ENCODE measurements around the gene ANO7. TPM values are rescaled to one million over a fixed set of nuclear protein-coding genes. Genes with fewer than 3 reads are reported as not detected.

The ANO7 gene
- total RNA-seq, 1 experiment from 2014 or later: 5.2 TPM

DNA sequence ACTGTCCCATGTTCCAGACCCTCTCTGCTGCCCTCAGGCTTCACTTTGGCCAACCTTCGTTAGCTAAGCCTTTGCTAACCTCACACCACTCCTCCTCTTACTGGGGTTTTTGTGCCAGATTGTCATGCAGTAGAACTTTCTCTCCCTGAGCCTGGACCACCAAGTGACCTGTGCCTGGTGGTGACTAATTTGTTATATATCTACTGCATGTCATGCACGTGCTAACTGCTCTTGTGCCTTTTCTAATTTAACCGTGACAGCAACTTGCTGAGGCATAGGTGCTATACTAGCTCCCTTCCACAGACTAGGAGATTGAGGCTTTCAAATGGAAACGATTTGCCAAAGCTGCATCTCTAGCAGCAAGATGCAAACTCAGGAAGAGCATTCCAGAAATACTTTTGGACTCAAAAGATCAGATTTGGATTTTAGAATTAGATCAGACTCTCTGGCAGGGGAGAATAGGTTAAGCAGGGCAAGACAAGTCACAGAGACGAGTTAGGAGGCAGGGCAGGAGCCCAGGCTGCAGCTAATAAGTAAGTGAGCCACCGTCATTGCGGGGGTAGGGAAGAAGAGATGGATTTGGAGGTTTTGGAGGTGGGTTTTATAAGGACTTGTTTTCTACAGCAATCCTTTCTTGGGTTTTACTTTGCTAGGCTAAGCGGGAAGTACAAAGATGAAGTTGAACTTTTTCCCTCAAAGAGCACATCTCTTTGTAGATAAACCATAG, 36.4 kb upstream of the ANO7 start:
- Histone ChIP-seq H2BK12ac (ENCODE audit: insufficient read length, low read depth, low read length) (no peak overlapping the region), H4K5ac (ENCODE audit: insufficient read length, low read depth, low read length) (no peak overlapping the region), H3K27ac (ENCODE audit: insufficient read length, low read depth, low read length) (no peak overlapping the region), H4K20me1 (ENCODE audit: control insufficient read depth, insufficient read depth, insufficient read length) (no peaks in the 10 kb centered on the region), H3K23me2 (ENCODE audit: insufficient read length, low read depth, low read length, poor library complexity, severe bottlenecking) (peaks cover 10% of the 10 kb centered on the region), H2BK15ac (ENCODE audit: low read depth, low read length) (no peak overlapping the region), H2BK20ac (ENCODE audit: low read depth, low read length, poor library complexity, severe bottlenecking) (no peak overlapping the region), H3K79me2 (ENCODE audit: insufficient read depth, low read length) (no peaks in the 10 kb centered on the region), H3T11ph (ENCODE audit: low read length) (no peak overlapping the region), H3K23ac (ENCODE audit: insufficient read length, low read depth, low read length) (no peak overlapping the region), H3K27me3 (ENCODE audit: insufficient read depth, low read length) (no peaks in the 10 kb centered on the region), H3K18ac (ENCODE audit: insufficient read length, low read depth, low read length) (no peak overlapping the region), H3K9ac (ENCODE audit: extremely low read depth, insufficient read length, low read length) (no peak overlapping the region), H3K4me2 (ENCODE audit: insufficient read depth, insufficient read length, low read length) (no peak overlapping the region), H4K8ac (replicated peaks; ENCODE audit: insufficient read length, low read depth, low read length) (no peak overlapping the region), H4K91ac (ENCODE audit: insufficient read length, low read depth, low read length) (no peak overlapping the region), H3K9me3 (ENCODE audit: control insufficient read depth, low read depth, low read length) (no peaks in the 10 kb centered on the region), H2BK5ac (ENCODE audit: insufficient read length, low read length) (no peak overlapping the region), H2BK120ac (ENCODE audit: low read depth, low read length, poor library complexity, severe bottlenecking) (no peak overlapping the region), H3K4me1 (ENCODE audit: insufficient read depth, low read length) (peaks cover 14% of the 10 kb centered on the region; the same call in 1 of the 2 replicates), H3K79me1 (ENCODE audit: insufficient read depth, low read depth, low read length, poor library complexity, severe bottlenecking) (no peaks in the 10 kb centered on the region), H3K56ac (ENCODE audit: insufficient read length, low read depth, low read length) (no peak overlapping the region), H3K4ac (ENCODE audit: low read depth, low read length) (no peak overlapping the region), H3K14ac (ENCODE audit: insufficient read depth, low read length) (no peak overlapping the region), H2AFZ (ENCODE audit: low read length) (no peak overlapping the region), H2AK5ac (ENCODE audit: insufficient read length, low read length) (no peak overlapping the region)
- H3K9me3 Mint-ChIP-seq: no peaks in the 10 kb centered on the region; a peak in 1 of 5 replicates
- peak overlapping the region; percentile 87 to 95 for H3K4me3 Mint-ChIP-seq
- TF ChIP-seq, protein P1, sequence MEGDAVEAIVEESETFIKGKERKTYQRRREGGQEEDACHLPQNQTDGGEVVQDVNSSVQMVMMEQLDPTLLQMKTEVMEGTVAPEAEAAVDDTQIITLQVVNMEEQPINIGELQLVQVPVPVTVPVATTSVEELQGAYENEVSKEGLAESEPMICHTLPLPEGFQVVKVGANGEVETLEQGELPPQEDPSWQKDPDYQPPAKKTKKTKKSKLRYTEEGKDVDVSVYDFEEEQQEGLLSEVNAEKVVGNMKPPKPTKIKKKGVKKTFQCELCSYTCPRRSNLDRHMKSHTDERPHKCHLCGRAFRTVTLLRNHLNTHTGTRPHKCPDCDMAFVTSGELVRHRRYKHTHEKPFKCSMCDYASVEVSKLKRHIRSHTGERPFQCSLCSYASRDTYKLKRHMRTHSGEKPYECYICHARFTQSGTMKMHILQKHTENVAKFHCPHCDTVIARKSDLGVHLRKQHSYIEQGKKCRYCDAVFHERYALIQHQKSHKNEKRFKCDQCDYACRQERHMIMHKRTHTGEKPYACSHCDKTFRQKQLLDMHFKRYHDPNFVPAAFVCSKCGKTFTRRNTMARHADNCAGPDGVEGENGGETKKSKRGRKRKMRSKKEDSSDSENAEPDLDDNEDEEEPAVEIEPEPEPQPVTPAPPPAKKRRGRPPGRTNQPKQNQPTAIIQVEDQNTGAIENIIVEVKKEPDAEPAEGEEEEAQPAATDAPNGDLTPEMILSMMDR (conservative IDR thresholded peaks at IDR 0.05): no peak
- WGBS (ENCODE audit: extremely low coverage, insufficient read length, low lambda C conversion rate): no CpG with 5 or more reads among the region's 8 CpGs
- H3K27ac Mint-ChIP-seq: no peak overlapping the region
- peaks cover 0 to 14% (median 6%) of the 10 kb centered on the region in 3 experiments; a peak in 5 of 7 replicates for H3K36me3 Mint-ChIP-seq (ENCODE audit: insufficient read depth in 1 of 3, low read depth in 3 of 3)
- peaks cover 33 to 36% of the 10 kb centered on the region in 2 experiments for H3K4me1 Mint-ChIP-seq
- no peak for DNase-seq
- H3K27me3 Mint-ChIP-seq (ENCODE audit: low read depth): peaks cover 3% of the 10 kb centered on the region
